Measurements from ENCODE around the gene CLUH.
"Not testable (repeated sequence)": the region's sequence is repeated elsewhere in the genome, so short reads cannot be mapped to it uniquely, and the experiment has no call there.

Gene CLUH

GRCh38 chr17:2701996-2702741 is 9.4 kb downstream of the CLUH start:
- ATAC-seq = no peak

GRCh38 chr17:2701161-2701995 is 10.2 kb downstream of the CLUH start:
- no peak for ATAC-seq

- no peak for ATAC-seq
These were observed 10.9 kb downstream of the CLUH start for GRCh38 chr17:2700491-2701141.

GRCh38 chr17:2700030-2700490 is 11.5 kb downstream of the CLUH start:
- ATAC-seq = no peak

- ATAC-seq = not testable (repeated sequence)
These were observed 12.3 kb downstream of the CLUH start for GRCh38 chr17:2699216-2699805.

GRCh38 chr17:2697611-2698162 is 13.9 kb downstream of the CLUH start:
- no peak for ATAC-seq

GRCh38 chr17:2695961-2696760 is 15.4 kb downstream of the CLUH start:
- no peak for ATAC-seq

GRCh38 chr17:2695243-2695960 is 16.2 kb downstream of the CLUH start:
- ATAC-seq = no peak

GRCh38 chr17:2694381-2695242 is 17.0 kb downstream of the CLUH start:
- ATAC-seq = no peak

- no peak for ATAC-seq
These were observed 17.8 kb downstream of the CLUH start for GRCh38 chr17:2693561-2694380.

GRCh38 chr17:2692781-2693135 is 18.8 kb downstream of the CLUH start:
- no peak for ATAC-seq

- no peak for ATAC-seq
These were observed 19.4 kb downstream of the CLUH start for GRCh38 chr17:2691965-2692780.

- no peak for ATAC-seq
These were observed 20.3 kb downstream of the CLUH start for GRCh38 chr17:2691069-2691871.

GRCh38 chr17:2690165-2691068 is 21.1 kb downstream of the CLUH start:
- no peak for ATAC-seq

- no peak for ATAC-seq
These were observed 22.0 kb downstream of the CLUH start for GRCh38 chr17:2689411-2690164.
